B cell (primary cell): ENCODE measurements around the gene GLIS2. TPM values are rescaled to one million over a fixed set of nuclear protein-coding genes. Genes with fewer than 3 reads are reported as not detected.

Source experiments
- ATAC-seq: fragments of 200-7000 bp; cut with Tn5 transposase; one replicate; pipeline ENCODE4 v1.10.0; 2021; ENCODE audit warnings: low read depth, mild to moderate bottlenecking, moderate number of reproducible peaks, moderate library complexity
- CTCF ChIA-PET: fragments of 350-600 bp; sonication (Branson Sonifier 250); formaldehyde crosslinking; loops from one replicate; lab custom pipeline; 2021; ENCODE audit warnings: antibody characterized with exemption, inconsistent platforms; lab: Charles Lee
- POLR2A ChIA-PET: fragments of 350-600 bp; sonication (Branson Sonifier 250); formaldehyde crosslinking; loops from one replicate; lab custom pipeline; 2021; ENCODE audit warnings: antibody characterized with exemption; lab: Charles Lee
- DNase-seq: peaks from one replicate; pipeline ENCODE4 v3.0.0; 2013
- H2AFZ ChIP-seq: 2 replicates; pipeline ENCODE4 v1.6.1; 2012; ENCODE audit warnings: mild to moderate bottlenecking, low read depth, low read length; ENCODE audit not compliant: insufficient read depth, poor library complexity, severe bottlenecking
- H3K27ac ChIP-seq, 2 donors: 1 replicate in 1 of 2; 2 replicates in 1 of 2; pipeline ENCODE4 v1.5.1; 2012 to 2013; ENCODE audit warnings: low read length in 2 of 2, mild to moderate bottlenecking in 2 of 2, moderate library complexity in 1 of 2
- H3K27me3 ChIP-seq, 4 experiments: fragments of 200-600 bp in 1 of 4; sonication (generic) in 1 of 4; replicated peaks in 1 of 4; 1 replicate in 2 of 4; 2 replicates in 2 of 4; pipeline versions ENCODE4 v1.6.1 to v1.7.0; 2013 to 2016; ENCODE audit warnings: low read length in 3 of 4, mild to moderate bottlenecking in 2 of 4, mixed read lengths in 1 of 4, moderate library complexity in 1 of 4; ENCODE audit not compliant: insufficient read depth in 4 of 4, control insufficient read depth in 3 of 4; ENCODE audit errors: control extremely low read depth in 1 of 4
- H3K36me3 ChIP-seq, 2 experiments: replicated peaks in 1 of 2; 1 replicate in 1 of 2; 2 replicates in 1 of 2; pipeline versions ENCODE4 v1.6.1 to v1.7.1; 2013; ENCODE audit warnings: low read length in 1 of 2; ENCODE audit not compliant: insufficient read depth in 2 of 2, control insufficient read depth in 1 of 2; ENCODE audit errors: control extremely low read depth in 1 of 2, extremely low read depth in 1 of 2
- H3K4me1 ChIP-seq, 2 donors: fragments of 200-600 bp in 1 of 2; sonication (generic) in 1 of 2; 1 replicate in 1 of 2; 2 replicates in 1 of 2; pipeline versions ENCODE4 v1.5.1 to v1.6.1; 2013 to 2017; ENCODE audit warnings: low read length in 2 of 2; ENCODE audit not compliant: control insufficient read depth in 2 of 2, insufficient read depth in 2 of 2
- H3K4me2 ChIP-seq: replicated peaks from 2 replicates; pipeline ENCODE3; 2012; ENCODE audit warnings: mild to moderate bottlenecking, low read depth, low read length; ENCODE audit not compliant: poor library complexity, severe bottlenecking
- H3K4me3 ChIP-seq, 5 experiments: fragments of 200-600 bp in 1 of 5; sonication (generic) in 1 of 5; 1 replicate in 3 of 5; 2 replicates in 2 of 5; pipeline versions ENCODE4 v1.5.1 to v1.7.0; 2011 to 2016; ENCODE audit warnings: low read length in 4 of 5, mild to moderate bottlenecking in 4 of 5, low read depth in 2 of 5, control low read depth in 1 of 5, moderate library complexity in 1 of 5; ENCODE audit not compliant: insufficient read depth in 1 of 5; ENCODE audit errors: control extremely low read depth in 1 of 5, extremely low read depth in 1 of 5
- H3K79me2 ChIP-seq: fragments of 200-600 bp; sonication (generic); one replicate; pipeline ENCODE4 v1.6.0; 2016; ENCODE audit warnings: low read length; ENCODE audit not compliant: control insufficient read depth, insufficient read depth
- H3K9ac ChIP-seq: fragments of 200-600 bp; sonication (generic); 2 replicates; pipeline ENCODE4 v1.6.1; 2017; ENCODE audit warnings: mild to moderate bottlenecking, low read length, moderate library complexity
- H3K9me3 ChIP-seq, 3 donors: one replicate each; pipeline versions ENCODE4 v1.6.1 to v1.7.1; 2013; ENCODE audit warnings: low read length in 2 of 3; ENCODE audit not compliant: control insufficient read depth in 2 of 3, insufficient read depth in 1 of 3; ENCODE audit errors: control extremely low read depth in 1 of 3
- H4K20me1 ChIP-seq: 2 replicates; pipeline ENCODE4 v1.6.0; 2012; ENCODE audit warnings: mild to moderate bottlenecking, low read length; ENCODE audit not compliant: insufficient read depth, control insufficient read depth, poor library complexity, severe bottlenecking
- H3K27ac Mint-ChIP-seq: one replicate; pipeline ENCODE4 v1.8.0; 2021; ENCODE audit warnings: mixed read lengths
- H3K27me3 Mint-ChIP-seq: one replicate; pipeline ENCODE4 v1.8.0; 2021; ENCODE audit warnings: mixed read lengths
- H3K4me1 Mint-ChIP-seq: one replicate; pipeline ENCODE4 v1.8.0; 2021; ENCODE audit warnings: mixed read lengths
- H3K4me3 Mint-ChIP-seq: one replicate; pipeline ENCODE4 v1.8.0; 2021; ENCODE audit warnings: mixed read lengths
- H3K9me3 Mint-ChIP-seq: one replicate; pipeline ENCODE4 v1.8.0; 2022; ENCODE audit warnings: mixed read lengths; ENCODE audit not compliant: insufficient read depth
- CTCF ChIP-seq: fragments of 200-600 bp; IDR thresholded peaks from one replicate; pipeline ENCODE4 v1.8.0; 2022; ENCODE audit warnings: antibody characterized with exemption, mild to moderate bottlenecking
- EZH2 ChIP-seq: IDR thresholded peaks from 2 replicates; pipeline ENCODE4 v1.6.1; 2012; ENCODE audit warnings: borderline replicate concordance, low read depth, mild to moderate bottlenecking, moderate library complexity, low read length; ENCODE audit not compliant: insufficient read depth, poor library complexity, severe bottlenecking
- WGBS: methylation state at CpG from one replicate; pipeline ENCODE4 v1.1.5; 2013; ENCODE audit warnings: missing lambda C conversion rate; ENCODE audit not compliant: insufficient coverage; 5-methylcytosine and 5-hydroxymethylcytosine counted together
- intact Hi-C: fragments of 100-400 bp; cut with micrococcal nuclease; formaldehyde crosslinking; loops from one replicate; pipeline ENCODE4 v1.10.0; 2022
- polyA plus RNA-seq: library from polyadenylated mRNA; depleted of rRNA; stranded (reverse); fragments of >200 nt; gene quantifications from 2 replicates; pipeline ENCODE4 v1.2.3, GENCODE V29; 2012
- total RNA-seq, 2 donors: library from RNA; stranded (reverse); fragments of 120-200 nt in 1 of 2; gene quantifications; 1 replicate in 1 of 2; 2 replicates in 1 of 2; pipeline versions ENCODE4 v1.2.3 to v1.2.4, GENCODE V29; 2013 to 2022

GLIS2 gene
- total and polyA plus RNA-seq, 2 donors (not counting 1 experiment from before 2014, with no cell fraction given) = not detected

- Histone ChIP-seq H3K4me3 (no peak overlapping the region), H3K9ac (no peak overlapping the region), H3K36me3 (no peaks in the 10 kb centered on the region), H4K20me1 (no peaks in the 10 kb centered on the region), H3K4me1 (peaks cover 20 to 31% of the 10 kb centered on the region in 2 donors), H3K27me3 (peaks cover 0 to 22% (median 2%) of the 10 kb centered on the region in 4 experiments), H2AFZ (no peak overlapping the region), H3K4me2 (no peak overlapping the region), H3K79me2 (no peaks in the 10 kb centered on the region), H3K9me3 (no peaks in the 10 kb centered on the region), H3K27ac (no peak overlapping the region)
- Mint-ChIP-seq H3K27ac (peak overlapping the region; percentile 32), H3K4me3 (no peak overlapping the region), H3K27me3 (no peaks in the 10 kb centered on the region), H3K4me1 (peaks cover 16% of the 10 kb centered on the region), H3K9me3 (no peaks in the 10 kb centered on the region)
- no peak for ATAC-seq
- intact Hi-C loops = no loop called here
- ChIA-PET CTCF (interaction anchor here (2.9 kb wide), 1 partner anchor 9 kb away, joined by 15 read pairs; no protein-coding TSS in a partner anchor), POLR2A (interaction anchor here (1.1 kb wide), 1 partner anchor 14 kb away, joined by 3 read pairs; no protein-coding TSS in a partner anchor)
- WGBS = 92% methylated on average over 27 of the region's 30 CpGs
- TF ChIP-seq EZH2 = no peak
- no peak for TF ChIP-seq CTCF
- DNase-seq = no peak
Measured at GRCh38 chr16:4322121-4323052, 6.5 kb downstream of the GLIS2 start.
